ENCODE results near the gene PHKB.
"Not testable (repeated sequence)": the region's sequence is repeated elsewhere in the genome, so short reads cannot be mapped to it uniquely, and the experiment has no call there.

Gene PHKB

DNA sequence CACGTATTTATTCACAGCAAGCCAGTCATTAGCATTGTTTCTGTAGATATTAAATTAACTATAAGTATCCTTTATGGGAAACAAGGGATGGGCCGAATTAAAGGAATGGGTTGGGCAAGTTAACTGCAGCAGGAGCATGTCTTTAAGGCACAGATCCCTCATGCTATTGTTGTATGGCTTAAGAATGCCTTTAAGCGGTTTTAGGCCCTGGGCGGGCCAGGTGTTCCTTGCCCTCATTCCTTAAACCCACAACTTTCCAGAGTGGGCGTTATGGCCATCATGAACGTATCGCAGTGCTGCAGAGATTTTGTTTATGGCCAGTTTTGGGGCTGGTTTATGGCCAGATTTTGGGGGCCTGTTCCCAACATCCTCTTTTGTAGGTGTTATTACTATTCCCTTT, 9.1 kb downstream of the PHKB start:
- no peak for DNase-seq

DNA sequence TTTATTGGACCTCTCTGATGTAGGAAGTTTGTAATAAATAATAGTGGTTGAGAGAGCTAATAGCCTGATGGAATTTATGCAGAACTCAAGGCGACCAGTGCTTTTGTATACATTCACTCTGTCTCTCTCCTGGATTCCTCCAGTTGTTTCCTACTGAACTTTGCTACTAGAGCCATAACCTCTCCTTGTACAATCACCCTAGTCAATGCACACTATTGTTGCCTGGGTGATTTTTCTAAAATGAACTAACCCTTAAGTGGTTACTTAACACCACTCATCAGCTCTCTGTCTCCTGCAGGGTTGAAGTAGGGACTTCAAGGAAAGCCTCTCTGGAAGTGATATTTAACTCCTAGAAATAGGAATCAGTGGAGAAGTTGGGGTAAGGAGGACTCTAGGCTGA, 9.7 kb downstream of the PHKB start:
- DNase-seq = no peak

DNA sequence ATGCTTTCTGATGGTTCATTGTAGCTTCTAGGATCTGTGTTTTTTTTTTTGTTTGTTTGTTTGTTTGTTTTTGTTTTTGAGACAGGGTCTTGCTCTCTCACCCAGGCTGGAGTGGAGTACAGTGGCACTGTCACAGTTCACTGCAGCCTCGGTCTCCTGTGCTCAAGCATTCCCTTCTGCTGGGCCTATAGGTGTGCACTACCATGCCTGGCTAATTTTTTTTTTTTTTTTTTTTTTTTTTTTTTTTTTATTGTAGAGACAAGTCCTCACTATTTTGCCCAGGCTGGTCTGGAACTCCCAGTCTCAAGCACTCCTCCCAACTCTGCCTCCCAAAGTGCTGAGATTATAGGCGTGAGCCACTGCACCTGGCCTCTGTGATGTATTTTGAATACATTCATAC, 11.9 kb downstream of the PHKB start:
- DNase-seq = not testable (repeated sequence)

DNA sequence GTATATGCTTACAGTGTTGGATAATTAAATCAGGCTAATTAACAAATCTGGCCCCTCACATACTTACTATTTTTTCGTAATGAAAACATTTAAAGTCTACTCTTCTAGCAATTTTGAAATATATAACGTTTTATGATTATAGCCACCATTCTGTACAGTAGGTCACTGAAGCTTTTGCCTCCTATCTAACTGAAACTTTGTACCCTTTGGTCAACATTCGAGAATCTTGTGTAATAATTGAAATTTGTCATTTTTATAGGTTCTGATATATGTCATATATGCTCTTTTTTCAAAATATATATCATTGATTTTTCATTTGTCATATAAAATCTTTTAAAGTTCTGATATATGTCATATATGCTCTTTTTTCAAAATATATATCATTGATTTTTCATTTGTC, 12.7 kb downstream of the PHKB start:
- no peak for DNase-seq

DNA sequence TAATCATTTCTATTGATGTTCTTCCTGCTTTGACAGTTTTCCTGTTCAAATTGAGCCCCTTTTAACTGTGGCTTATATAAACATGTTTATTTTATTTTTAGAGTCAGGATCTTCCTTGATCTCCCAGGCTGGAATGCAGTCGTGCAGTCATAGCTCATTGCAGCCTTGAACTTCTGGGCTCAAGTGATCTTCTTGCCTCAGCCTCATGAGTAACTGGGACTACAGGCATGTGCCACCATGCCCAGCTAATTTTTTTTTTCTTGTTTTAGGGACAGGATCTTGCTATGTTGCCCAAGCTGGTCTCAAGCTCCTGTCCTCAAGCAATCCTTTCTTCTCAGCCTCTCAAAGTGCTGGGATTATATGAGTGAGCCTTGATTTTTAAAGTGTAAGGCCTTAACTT, 14.7 kb downstream of the PHKB start:
- DNase-seq = no peak

DNA sequence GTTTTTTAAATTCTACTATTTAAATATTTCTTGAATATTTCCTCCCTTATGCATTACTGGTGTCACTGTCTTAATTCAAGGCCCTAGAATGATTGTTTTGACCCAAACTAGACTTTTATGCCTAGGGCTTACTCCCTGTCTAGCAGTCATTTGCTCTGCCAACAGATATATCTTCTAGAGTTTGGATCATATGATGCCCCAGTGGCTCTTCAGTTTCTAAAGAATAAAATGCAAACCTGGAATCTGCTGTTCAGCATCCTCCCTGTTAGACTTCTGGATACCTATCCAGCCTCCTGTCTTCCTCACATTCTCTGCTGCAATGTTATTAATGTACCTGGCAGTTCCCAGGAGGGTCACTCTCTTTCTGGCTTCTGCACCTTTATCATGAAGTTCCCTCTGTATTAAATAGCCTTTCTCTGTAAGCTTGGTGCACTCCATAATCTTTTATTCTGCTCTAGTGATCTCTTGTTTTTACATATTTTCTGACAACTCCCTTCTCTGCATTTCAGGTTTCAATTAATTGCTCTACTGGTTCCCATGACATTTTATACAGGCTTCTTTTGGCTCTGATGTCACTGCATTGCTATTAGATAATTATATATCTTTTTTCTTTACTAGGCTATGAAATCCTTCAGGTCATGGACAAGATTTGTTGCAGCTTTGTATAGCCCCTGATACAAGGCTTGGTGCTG, 15.7 kb downstream of the PHKB start:
- DNase-seq = no peak

DNA sequence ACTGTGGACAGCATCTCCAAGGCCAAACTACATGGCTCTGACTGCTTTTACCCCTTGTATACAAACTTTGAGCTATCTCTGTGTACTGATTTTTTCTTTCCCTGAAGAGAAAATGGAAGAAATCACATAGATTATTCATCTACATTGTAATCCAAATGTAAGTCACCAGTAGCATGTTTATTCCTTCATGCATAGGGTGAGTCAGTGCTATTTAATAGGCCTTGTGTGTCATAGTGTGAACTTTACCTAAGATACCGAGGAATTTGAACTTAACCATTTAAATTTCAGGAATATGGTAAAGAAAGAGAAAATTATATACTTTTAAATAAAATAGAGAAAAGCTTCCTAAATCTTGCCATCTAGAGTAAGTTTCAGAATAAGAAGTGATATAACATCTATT, 16.5 kb downstream of the PHKB start:
- DNase-seq = no peak

DNA sequence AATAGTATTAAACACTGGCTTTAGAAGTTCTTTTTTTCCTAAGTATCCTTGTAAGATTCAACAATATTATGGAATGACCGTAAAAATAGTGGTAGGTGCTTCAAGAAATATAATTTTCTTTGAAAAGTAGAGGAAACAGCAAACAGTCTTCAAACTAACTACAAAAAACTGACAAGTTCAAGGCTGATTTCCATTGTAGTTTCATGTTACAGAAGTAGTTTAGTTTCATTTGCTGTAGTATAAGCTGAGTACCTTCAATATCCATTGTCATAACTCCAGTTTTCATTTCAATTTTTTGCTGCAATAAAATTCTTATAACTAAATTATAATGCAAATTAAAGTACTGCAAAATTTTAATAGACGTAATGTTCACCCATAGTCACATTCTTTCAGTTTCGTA, 19.3 kb downstream of the PHKB start:
- no peak for DNase-seq

DNA sequence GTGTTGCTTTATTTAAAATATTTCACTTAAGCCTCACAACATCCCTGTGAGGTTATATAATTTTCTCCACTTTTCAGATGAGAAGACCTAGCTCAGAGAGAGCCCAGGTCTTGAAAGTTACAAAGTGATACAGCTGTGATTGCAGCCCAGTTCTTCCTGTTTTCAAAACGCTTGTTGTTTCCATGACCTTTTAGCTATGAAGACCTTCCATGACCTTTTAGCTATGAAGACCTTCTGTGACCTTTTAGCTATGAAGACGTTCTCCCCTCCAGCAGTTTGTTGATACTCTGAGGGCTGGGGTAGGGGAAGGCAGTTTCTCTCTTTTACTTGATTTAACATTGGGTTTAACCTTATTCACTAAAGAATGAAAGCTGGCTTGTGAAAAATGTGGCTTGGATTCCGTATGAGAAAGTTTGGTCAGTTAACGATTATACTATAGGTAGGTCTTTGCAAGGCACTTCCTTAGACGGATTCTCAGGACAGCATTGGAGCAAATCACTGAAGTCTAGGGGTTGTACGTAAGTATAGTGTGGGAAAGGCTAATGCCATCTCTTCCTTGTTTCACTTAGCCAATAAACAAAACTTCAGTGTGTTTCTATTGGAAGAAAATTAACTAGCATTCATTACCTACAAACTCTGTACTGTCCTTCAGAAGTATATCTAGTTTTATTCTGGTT, 20.7 kb downstream of the PHKB start:
- DNase-seq = no peak

DNA sequence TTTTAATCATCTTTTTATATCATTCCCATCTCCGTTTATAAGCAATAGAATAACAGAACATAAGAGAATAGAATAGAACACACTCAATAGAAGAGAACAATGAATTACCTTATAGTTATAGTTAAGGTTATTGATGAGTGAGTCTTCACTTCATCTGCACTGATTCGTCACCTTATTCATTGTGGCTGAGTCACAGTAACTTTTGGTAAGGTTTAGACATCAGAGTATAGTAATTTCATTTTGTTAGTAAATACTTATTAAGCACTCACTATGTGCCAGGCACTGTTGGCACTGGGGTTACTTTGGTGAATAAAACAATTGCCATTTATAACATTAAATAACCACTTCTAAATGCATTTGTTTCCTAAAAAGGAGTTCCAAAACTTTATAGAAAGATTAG, 22.5 kb downstream of the PHKB start:
- no peak for DNase-seq

DNA sequence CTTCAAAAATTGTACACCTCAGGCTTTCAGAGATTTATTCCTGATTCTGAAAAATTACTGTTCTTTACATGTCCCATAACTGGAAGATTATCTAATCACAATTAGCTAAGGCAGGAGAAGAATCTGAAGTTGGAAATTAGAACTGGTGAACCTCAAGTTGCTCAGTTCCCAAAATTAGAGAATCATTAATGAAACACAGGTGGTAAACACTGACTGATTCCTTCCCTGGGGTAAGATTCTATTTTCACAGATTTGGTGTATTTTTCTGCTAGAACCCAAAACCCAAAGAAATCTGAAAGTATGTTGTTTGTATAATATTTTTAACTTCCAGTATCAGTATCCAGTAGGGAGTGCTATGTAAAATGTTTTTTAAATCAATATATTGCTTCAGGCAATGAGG, 25.7 kb downstream of the PHKB start:
- DNase-seq = no peak

DNA sequence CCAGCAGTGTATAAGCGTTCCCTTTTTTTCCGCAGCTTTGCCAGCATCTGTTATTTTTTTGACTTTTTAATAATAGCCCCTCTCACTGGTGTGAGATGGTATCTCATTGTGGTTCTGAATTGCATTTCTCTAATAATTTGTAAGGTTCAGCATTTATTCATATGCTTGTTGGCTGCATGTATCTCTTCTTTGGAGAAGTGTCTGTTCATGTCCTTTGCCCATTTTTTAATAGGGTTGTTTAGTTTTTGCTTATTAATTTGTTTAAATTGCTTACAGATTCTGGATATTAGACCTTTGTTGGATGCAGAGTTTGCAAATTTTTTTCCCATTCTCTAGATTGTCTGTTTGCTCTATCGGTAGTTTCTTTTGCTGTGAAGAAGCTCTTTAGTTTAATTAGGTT, 26.9 kb downstream of the PHKB start:
- DNase-seq = no peak

DNA sequence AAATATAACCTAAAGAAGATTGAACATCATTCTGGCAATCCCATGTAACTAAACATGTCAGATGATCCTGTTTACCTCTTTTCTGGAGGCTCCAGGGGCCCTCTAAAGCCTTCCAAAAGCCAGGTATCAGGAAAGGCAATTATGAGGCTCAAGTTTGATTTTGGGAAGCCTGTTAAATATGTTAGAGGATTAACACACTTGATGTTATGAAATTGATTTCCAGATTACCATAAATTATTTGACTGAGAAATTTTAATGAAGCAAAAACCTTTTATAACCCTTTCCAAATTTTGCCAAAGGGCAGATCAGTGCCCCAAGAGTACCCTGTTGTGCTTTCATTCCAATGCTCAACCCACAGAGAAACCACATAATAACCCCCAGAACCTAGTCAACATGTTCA, 29.3 kb downstream of the PHKB start:
- no peak for DNase-seq

DNA sequence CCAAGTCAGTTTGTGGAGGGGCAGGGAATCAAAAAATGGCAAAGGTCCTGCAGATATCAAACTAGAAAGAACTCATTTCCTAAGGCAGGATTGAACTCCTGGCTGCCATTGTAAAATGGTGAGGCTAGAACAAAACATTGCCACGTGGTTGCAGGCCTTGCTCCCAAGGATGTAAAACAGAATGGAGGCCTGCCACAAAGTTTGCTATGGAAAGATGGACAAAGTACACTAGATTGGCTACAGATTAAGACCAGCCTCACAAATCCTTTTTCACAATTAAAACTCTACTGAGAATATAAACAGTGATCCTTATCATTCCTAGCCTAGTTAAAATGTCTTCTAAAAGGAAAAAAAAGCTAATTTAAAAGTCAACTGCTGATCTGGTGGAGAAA, 30.9 kb downstream of the PHKB start:
- DNase-seq = no peak

DNA sequence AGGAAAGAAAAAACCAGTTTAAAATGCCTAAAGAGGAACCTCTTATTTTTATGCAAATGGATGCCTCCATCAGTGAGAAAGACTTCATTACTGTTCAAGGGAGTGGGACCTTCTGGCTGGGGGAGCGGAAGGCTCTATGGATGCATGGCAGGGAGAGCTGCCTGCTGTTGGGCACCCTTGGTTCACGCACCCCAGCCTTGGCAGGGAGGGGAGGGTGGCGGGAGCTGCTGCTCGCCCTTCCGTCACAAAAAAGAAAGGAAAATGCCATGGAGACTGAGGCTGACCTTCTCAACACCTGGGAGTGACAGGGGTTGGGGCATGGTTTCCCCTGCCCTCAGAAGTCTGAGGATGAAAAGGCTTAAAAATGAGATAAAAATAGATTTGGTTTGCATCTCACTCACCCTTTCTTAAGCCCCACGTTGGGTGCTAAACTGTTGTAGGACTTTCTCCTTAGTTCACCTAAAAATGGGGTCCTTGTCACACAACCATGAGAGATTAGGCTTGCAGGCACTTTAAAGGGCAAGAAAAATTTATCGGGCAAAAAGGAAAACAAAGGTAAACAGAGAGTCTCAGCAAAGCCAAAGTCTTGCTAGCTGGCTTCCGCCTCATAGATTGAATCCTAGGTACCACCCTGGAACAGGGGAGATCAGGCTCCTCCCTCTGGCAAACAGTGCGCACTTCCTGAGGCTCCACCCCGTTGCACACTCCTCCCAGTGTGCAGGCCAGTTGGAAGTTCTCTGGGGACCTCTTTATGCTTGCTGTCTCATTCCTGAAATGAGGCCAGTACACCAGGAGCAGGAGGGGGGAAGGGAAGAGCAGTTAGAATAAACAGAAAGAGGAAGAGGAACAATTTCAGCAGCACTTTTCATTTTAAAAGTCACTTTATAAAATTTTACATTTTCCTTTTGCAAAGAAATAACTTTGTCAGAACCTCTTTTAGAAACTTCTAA, 31.6 kb downstream of the PHKB start:
- no peak for DNase-seq

DNA sequence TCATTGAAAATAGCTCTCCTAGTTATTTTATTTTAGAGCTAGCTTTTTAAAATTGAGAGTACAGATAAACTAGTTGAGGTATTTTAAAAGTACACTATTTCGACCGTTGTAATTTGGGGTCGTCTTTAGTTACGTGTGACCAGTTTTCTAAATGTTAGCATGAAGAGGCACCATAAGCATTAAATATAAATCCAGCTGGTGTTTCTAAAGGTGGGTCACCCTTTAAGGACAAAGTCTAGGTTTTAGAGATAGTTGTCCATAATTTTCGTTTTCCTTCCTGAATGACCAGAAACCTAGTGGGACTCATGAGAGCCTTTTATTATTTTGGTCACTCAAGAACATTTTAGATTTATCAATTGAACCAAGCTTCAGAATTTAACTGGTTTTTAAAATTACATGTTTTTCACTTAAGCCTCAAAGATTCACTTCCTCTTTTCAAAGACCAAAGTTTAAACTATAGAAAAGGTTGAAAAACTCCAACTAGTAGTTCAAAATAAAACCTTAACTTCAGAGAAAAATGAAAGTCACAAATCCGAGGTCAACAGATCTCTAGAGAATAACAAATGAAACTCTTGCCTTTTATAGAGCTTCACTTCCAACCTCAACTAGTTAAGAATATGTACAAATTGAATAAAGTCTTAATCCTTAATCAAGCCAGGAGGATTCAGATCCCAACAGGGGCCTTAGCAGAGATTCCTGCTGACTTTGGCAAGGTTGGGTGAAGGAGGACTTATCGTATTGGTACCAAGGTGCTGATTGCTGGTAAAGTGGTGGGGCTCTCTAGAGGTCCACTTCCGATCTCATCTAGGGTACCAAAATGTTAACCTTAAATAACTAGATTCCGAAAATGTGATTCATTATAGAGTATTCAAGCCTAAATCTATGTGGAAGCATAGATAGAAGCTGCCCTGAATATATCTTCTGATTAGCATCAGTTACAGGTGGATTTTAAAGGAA, 32.5 kb downstream of the PHKB start:
- DNase-seq = no peak

DNA sequence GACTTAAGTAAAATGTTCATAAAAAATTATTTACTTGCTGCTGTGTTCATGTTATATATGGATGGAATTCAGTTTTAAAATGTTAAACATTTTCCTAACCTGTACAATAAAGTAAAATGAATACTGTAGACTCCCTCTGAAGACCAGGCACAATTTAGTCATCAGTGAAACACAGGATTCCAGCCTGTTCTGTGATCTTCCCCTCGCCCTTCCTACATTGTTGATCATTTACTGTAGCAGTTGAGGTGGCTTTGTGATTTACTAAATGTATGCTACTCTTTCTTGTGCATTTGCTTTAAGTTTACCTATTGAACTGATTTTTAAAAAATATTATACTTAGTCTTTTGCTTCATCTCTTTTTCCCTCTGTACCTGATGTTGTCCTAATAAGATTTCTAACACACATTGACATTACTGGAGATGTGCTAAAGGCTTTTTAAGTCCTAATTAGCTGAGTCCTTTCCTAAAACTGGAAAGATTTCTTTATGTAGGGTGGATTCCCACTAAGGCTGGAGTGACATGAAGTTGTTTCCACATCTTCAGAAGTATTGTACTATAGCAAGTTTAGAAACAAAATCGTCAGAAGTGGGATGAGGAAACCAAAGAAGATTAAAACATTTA, 38.1 kb downstream of the PHKB start:
- no peak for DNase-seq

DNA sequence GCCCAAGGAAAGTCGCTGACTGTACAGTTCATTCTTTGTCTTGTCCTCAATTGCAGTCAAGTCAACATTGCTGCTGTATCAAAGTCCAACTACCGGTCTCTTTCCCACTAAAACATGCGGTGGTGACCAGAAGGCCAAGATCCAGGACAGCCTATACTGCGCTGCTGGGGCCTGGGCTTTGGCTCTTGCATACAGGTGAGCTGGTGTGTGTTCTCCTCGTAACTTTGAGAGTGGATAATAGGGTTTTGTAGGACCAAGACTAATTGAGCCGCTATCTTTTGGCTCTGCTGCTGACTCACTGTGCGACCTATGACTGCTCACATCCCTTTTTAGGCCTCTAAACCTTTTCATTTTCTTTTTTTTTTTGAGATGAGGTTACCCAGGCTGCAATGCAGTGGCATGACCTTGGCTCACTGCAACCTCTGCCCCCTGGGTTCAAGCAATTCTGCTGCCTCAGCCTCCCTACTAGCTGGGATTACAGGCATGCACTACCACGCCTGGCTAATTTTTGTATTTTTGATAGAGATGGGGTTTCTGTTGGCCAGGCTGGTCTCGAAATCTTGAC, 38.7 kb downstream of the PHKB start:
- DNase-seq = no peak

DNA sequence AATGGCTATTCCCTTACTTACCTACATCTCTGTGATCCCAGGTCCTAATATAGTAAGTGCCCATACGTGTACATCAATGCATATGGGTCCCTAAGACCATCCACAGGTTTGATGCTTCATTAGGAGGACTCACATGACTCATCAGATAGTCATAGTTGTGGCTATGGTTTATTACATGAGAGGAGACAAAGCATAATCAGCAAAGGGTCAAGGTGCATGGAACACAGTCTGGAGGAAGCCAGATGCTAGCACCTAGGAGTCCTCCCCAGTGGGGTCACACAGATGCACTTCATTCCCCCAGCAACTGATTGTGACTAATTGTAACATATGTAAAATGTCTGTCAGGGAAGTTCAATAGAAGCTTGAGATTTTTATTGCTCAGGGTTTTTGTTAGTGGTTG, 42.8 kb downstream of the PHKB start:
- DNase-seq = no peak

DNA sequence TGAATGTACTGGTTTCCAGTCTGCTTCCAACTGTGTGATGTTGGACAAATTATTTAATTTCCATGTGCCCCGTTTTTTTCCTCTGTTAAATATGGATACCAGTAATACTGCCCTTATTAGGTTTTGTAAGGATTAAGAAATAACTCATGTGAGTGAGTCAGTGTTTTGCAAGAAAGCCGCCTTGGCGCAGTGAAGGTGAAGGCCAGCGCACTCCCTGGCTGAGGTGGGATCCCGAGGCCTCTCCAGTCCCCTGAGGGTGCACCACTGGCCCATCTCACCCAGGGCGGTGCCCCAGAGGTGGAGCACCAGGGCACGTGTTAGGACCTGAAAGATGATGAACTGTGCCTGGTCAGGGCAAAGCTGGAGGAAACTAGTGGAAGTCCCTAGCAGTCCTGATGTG, 43.5 kb downstream of the PHKB start:
- DNase-seq = no peak

DNA sequence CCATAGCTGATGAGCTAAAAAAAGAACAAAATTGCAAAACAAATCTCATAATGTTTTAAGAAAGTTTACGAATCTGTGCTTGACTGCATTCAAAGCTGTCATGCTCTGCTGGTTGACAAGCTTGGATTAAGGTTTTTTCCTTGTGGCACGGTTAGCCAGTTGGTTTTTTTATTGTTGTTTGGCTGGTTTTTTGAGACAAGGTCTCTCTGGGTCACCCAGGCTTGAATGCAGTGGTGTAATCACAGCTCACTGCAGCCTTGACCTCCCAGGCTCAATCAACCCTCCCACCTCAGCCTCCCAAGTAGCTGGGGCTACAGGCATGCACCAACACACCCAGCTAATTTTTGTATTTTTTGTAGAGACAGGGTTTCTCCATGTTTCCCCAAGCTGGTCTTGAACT, 45.7 kb downstream of the PHKB start:
- DNase-seq = no peak

DNA sequence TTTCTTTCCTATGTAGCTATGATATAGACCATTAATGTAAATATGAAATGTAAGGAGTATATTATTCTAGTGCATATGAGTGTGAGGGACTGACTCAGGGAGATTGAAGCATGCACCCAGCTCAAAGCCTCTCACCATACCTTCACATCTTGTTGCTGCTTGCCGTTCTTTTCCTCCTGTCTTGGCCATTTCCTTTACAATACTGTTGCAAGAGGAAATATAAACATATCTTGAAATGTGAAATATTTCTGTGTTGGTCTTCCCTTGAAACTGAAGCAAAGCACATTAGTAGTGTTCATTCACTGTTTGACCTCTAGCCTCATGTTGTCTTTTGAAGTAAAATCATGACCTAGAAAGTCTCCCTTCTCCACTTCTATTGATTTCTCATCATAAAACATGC, 46.6 kb downstream of the PHKB start:
- no peak for DNase-seq
